ENCODE results near the gene SP5. TPM values are rescaled to one million over a fixed set of nuclear protein-coding genes. Genes with fewer than 3 reads are reported as not detected.
"Not testable (repeated sequence)": the region's sequence is repeated elsewhere in the genome, so short reads cannot be mapped to it uniquely, and the experiment has no call there.

The SP5 gene
- total RNA-seq, 1 donor from 2014 or later: 0.26 TPM

- no peak for DNase-seq (ENCODE audit: low spot score)
These were observed 22.7 kb downstream of the SP5 start for GRCh38 chr2:170737821-170738220.

- DNase-seq (ENCODE audit: low spot score): no peak
These were observed 23.9 kb downstream of the SP5 start for GRCh38 chr2:170739048-170739447.

GRCh38 chr2:170739507-170740046, 24.4 kb downstream of the SP5 start:
- no peak for DNase-seq (ENCODE audit: low spot score)

- DNase-seq (ENCODE audit: low spot score): no peak
These were observed 25.5 kb downstream of the SP5 start for GRCh38 chr2:170740660-170741059.

- DNase-seq (ENCODE audit: low spot score): no peak
These were observed 26.9 kb downstream of the SP5 start for GRCh38 chr2:170742000-170742399.

GRCh38 chr2:170742896-170743529, 27.9 kb downstream of the SP5 start:
- no peak for DNase-seq (ENCODE audit: low spot score)

GRCh38 chr2:170743530-170744239, 28.5 kb downstream of the SP5 start:
- no peak for DNase-seq (ENCODE audit: low spot score)

GRCh38 chr2:170744248-170745002, 29.3 kb downstream of the SP5 start:
- no peak for DNase-seq (ENCODE audit: low spot score)

GRCh38 chr2:170745305-170745704, 30.2 kb downstream of the SP5 start:
- no peak for DNase-seq (ENCODE audit: low spot score)

GRCh38 chr2:170747921-170748320, 32.8 kb downstream of the SP5 start:
- no peak for DNase-seq (ENCODE audit: low spot score)

GRCh38 chr2:170751555-170751954, 36.4 kb downstream of the SP5 start:
- DNase-seq (ENCODE audit: low spot score): not testable (repeated sequence)

GRCh38 chr2:170761572-170761971, 46.4 kb downstream of the SP5 start:
- DNase-seq (ENCODE audit: low spot score): no peak

GRCh38 chr2:170762760-170763159, 47.6 kb downstream of the SP5 start:
- DNase-seq (ENCODE audit: low spot score): no peak

- DNase-seq (ENCODE audit: low spot score): no peak
These were observed 48.1 kb downstream of the SP5 start for GRCh38 chr2:170763232-170763631.

- no peak for DNase-seq (ENCODE audit: low spot score)
These were observed 49.7 kb downstream of the SP5 start for GRCh38 chr2:170764880-170765261.

GRCh38 chr2:170766693-170767092, 51.6 kb downstream of the SP5 start:
- DNase-seq (ENCODE audit: low spot score): no peak

Other genes with a start within 250 kb of the SP5 start
- not detected for gene ERICH2, start 55.0 kb downstream of the SP5 start, total RNA-seq
- not detected for gene GAD1, start 101.5 kb downstream of the SP5 start, total RNA-seq
- 78.2 TPM for gene GORASP2, start 213.9 kb downstream of the SP5 start, total RNA-seq